Effector memory CD8-positive, alpha-beta T cell (primary cell): ENCODE results near the gene SNRPD2.
"Not testable (repeated sequence)": the region's sequence is repeated elsewhere in the genome, so short reads cannot be mapped to it uniquely, and the experiment has no call there.

Source experiments
- ATAC-seq: fragments of 150-1000 bp; cut with Tn5 transposase; replicated peaks from 2 replicates; pipeline ENCODE4 v1.10.0; 2021; ENCODE audit warnings: mild to moderate bottlenecking, moderate library complexity
- DNase-seq, 3 experiments: peaks; one replicate each; pipeline ENCODE4 v3.0.0; 2021
- H3K27ac Mint-ChIP-seq, 2 donors: one replicate each; pipeline ENCODE4 v1.8.0; 2022; ENCODE audit warnings: mild to moderate bottlenecking in 2 of 2, mixed read lengths in 2 of 2, moderate library complexity in 2 of 2
- H3K27me3 Mint-ChIP-seq, 2 donors: one replicate each; pipeline ENCODE4 v1.8.0; 2022; ENCODE audit warnings: mixed read lengths in 2 of 2
- H3K36me3 Mint-ChIP-seq: one replicate; pipeline ENCODE4 v1.8.0; 2022; ENCODE audit warnings: mild to moderate bottlenecking, moderate library complexity, mixed read lengths; ENCODE audit not compliant: insufficient read depth
- H3K4me1 Mint-ChIP-seq, 2 donors: one replicate each; pipeline ENCODE4 v1.8.0; 2022; ENCODE audit warnings: low read depth in 2 of 2, mixed read lengths in 2 of 2
- H3K4me3 Mint-ChIP-seq, 2 donors: one replicate each; pipeline ENCODE4 v1.8.0; 2022; ENCODE audit warnings: mild to moderate bottlenecking in 2 of 2, mixed read lengths in 2 of 2, moderate library complexity in 2 of 2
- H3K9me3 Mint-ChIP-seq, 2 donors: one replicate each; pipeline ENCODE4 v1.8.0; 2022; ENCODE audit warnings: mixed read lengths in 2 of 2
- total RNA-seq, 9 experiments: gene quantifications; one replicate each; lab custom pipeline; 2026; lab: John Stamatoyannopoulos, UW

Gene SNRPD2
- total RNA-seq, result 71.2 to 178 (median 106) reads per million in 9 experiments

- Mint-ChIP-seq H3K36me3 (peaks cover 56% of the 10 kb centered on the region), H3K4me3 (peak within 1 kb of the TSS; percentile 82 to 94)
- peak; percentile 49 for ATAC-seq
Observed at GRCh38 chr19:45691516-45692186, at the start of gene SNRPD2. TSS of gene SNRPD2 (minus strand) at chr19:45691953. CDS start at chr19:45691888, 65 bp downstream.

DNA sequence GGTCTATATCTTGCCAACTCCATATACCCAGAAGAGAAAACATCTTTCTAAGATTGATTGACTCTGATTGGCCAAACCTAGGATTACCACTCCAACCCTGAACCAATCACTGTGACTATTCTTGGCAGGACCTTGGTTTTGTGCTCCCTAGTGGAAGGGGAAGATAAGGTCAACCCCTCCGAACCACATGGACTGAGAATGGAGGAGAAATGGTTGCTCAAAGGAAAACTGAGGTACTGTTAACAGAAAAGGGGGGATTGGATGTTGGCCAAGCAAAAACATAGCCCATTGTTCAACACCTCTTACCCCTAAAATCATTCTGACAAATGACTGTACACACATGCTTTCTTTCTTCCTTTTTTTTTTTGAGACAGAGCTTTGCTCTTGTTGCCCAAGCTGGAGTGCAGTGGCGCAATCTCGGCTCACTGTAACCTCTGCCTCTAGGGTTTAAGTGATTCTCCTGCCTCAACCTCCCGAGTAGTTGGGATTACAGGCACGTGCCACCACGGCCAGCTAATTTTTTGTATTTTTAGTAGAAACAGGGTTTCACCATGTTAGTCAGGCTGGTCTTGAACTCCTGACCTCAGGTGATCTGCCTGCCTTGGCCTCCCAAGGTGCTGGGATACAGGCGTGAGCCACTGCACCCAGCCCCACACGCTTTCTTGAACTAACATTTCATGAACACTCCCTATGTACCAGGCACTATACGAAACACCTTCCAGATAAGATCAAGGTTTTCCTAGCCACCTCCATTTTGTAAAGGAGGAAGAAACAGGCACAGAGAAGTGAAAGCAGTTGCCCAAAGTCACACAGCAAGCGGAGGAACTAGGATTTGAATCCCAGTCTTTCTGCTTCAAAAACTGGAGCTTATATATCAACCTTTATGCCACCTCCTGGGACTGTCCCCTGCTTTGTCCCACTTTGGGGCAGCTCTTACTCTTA is 48.0 kb upstream of the SNRPD2 start:
- Mint-ChIP-seq H3K27ac (no peak overlapping the region), H3K4me1 (no peaks in the 10 kb centered on the region), H3K36me3 (peaks cover 3% of the 10 kb centered on the region), H3K4me3 (no peak overlapping the region), H3K27me3 (peaks cover 0 to 29% of the 10 kb centered on the region in 2 donors), H3K9me3 (no peaks in the 10 kb centered on the region)
- DNase-seq (no peak), ATAC-seq (no peak)

More at GRCh38 chr19:45691516-45692186, at the start of gene SNRPD2:
- peak within 1 kb of the TSS; percentile 86 to 91 for H3K27ac Mint-ChIP-seq
- no peaks in the 10 kb centered on the region for H3K27me3 Mint-ChIP-seq
- H3K9me3 Mint-ChIP-seq, result no peaks in the 10 kb centered on the region
- peak; percentile 89 to 92 (median 90) for DNase-seq
- peaks cover 11 to 19% of the 10 kb centered on the region in 2 donors for H3K4me1 Mint-ChIP-seq

- H3K9me3 Mint-ChIP-seq, result no peaks in the 10 kb centered on the region
- DNase-seq (no peak), ATAC-seq (no peak)
- H3K27me3 Mint-ChIP-seq, result peaks cover 0 to 6% of the 10 kb centered on the region in 2 donors
- peaks cover 17 to 24% of the 10 kb centered on the region in 2 donors for H3K4me1 Mint-ChIP-seq
- H3K36me3 Mint-ChIP-seq, result peaks cover 13% of the 10 kb centered on the region
- no peak within 1 kb of the TSS for H3K4me3 Mint-ChIP-seq
- H3K27ac Mint-ChIP-seq, result peak within 1 kb of the TSS; percentile 22 to 32
Observed at GRCh38 chr19:45733160-45733810, 41.5 kb upstream of the SNRPD2 start, which contains the start of gene MEIOSIN. TSS of gene MEIOSIN (plus strand) at chr19:45733439. CDS start at chr19:45735377, 1,938 bp downstream.

GRCh38 chr19:45730368-45731288 is 38.9 kb upstream of the SNRPD2 start, which contains the start of gene FBXO46:
TSS of gene FBXO46 (minus strand) at chr19:45730896. CDS start at chr19:45713495, 17,401 bp downstream.
- H3K27me3 Mint-ChIP-seq, result no peaks in the 10 kb centered on the region
- DNase-seq (peak; percentile 89 to 93 (median 90)), ATAC-seq (peak; percentile 98)
- H3K27ac Mint-ChIP-seq, result peak within 1 kb of the TSS; percentile 95 to 96
- no peaks in the 10 kb centered on the region for H3K9me3 Mint-ChIP-seq
- peaks cover 27 to 28% of the 10 kb centered on the region in 2 donors for H3K4me1 Mint-ChIP-seq
- peak within 1 kb of the TSS; percentile 90 to 96 for H3K4me3 Mint-ChIP-seq
- peaks cover 15% of the 10 kb centered on the region for H3K36me3 Mint-ChIP-seq

DNA sequence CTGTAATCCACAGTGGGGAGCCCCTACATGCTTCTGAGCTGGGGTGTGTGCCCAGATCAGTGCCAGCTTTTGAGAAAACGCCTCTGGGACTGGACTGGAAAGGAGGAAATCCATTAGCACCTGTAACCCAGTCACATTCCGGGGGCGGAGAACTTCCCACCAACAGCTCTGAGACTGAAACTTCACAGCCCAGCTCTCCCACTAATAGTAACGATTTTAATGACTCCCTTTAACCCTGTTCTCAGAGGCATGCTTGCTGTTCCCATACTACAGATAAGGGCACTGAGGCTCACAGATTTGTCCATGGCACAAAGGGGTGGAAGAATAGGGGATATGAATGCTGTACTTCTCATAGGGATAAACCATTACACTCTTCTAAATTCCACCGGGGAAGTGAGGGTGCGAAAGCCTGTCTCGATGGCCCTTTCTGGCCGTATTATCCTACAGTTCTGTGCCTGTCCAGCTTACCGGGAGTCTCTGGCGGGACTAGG is 38.1 kb upstream of the SNRPD2 start:
- DNase-seq, result no peak
- H3K9me3 Mint-ChIP-seq, result no peaks in the 10 kb centered on the region
- ATAC-seq, result no peak
- H3K27me3 Mint-ChIP-seq, result no peaks in the 10 kb centered on the region
- peaks cover 18% of the 10 kb centered on the region for H3K36me3 Mint-ChIP-seq
- H3K4me1 Mint-ChIP-seq, result peaks cover 27 to 28% of the 10 kb centered on the region in 2 donors
- peak overlapping the region; percentile 90 to 96 for H3K4me3 Mint-ChIP-seq
- peak overlapping the region; percentile 95 to 96 for H3K27ac Mint-ChIP-seq

- H3K27me3 Mint-ChIP-seq, ATAC-seq, H3K9me3 Mint-ChIP-seq, DNase-seq: not testable (repeated sequence)
- peaks cover 27 to 32% of the 10 kb centered on the region in 2 donors for H3K4me1 Mint-ChIP-seq
- H3K4me3 Mint-ChIP-seq, result peak overlapping the region in 1 of 2 donors; percentile 45
- H3K27ac Mint-ChIP-seq, result peak overlapping the region; percentile 29 to 47
- H3K36me3 Mint-ChIP-seq, result peaks cover 18% of the 10 kb centered on the region
Observed at GRCh38 chr19:45728683-45729082, 36.9 kb upstream of the SNRPD2 start.

DNA sequence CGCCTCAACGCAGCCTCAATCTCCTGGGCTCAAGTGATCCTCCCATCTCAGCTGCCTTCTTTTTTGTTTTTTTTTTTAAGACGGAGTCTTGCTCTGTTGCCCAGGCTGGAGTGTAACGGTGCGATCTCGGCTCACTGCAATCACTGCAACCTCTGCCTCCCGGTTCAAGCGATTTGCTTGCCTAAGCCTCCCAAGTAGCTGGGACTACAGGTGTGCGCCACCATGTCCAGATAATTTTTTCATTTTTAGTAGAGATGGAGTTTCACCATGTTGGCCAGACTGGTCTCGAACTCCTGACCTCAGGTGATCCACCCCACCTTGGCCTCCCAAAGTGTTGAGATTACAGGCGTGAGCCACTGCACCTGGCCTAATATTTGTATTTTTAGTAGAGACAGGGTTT is 28.3 kb upstream of the SNRPD2 start:
- H3K9me3 Mint-ChIP-seq, H3K4me3 Mint-ChIP-seq, H3K27me3 Mint-ChIP-seq, DNase-seq, ATAC-seq: not testable (repeated sequence)
- H3K36me3 Mint-ChIP-seq, result peaks cover 34% of the 10 kb centered on the region
- peak overlapping the region in 1 of 2 donors; percentile 23 for H3K27ac Mint-ChIP-seq
- peaks cover 18 to 29% of the 10 kb centered on the region in 2 donors for H3K4me1 Mint-ChIP-seq

DNA sequence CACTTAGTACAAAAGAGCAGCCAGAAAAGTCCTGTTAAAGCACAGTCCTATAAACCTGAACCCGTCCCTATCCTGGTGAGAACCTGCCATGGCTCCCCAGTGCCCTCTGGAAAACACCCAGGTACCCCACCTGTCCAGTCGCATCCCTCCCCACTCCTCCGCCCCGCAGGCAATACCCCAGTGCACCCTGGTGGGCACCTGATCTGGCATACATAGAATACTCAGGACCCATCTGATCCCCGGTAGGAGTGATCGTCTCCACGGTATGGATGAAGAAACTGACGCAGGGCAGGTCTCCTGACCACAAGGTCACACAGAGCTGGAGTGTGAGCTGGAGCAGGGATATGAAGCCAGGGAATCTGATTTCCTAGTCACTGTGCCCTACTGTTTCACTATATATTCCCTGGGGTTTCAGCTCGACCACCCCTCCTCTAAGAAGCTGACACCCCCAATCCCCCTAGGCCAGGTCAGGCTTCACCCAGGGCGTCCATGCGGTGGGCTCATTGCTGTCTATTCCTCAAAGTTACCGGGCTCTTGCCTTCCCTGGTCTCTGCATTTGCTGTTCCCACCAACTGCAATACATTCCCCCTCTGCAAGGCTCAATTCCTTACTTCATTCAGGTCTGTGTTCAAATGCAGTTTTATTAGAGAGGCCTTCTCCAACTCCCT is 26.4 kb upstream of the SNRPD2 start:
- ATAC-seq (no peak), DNase-seq (no peak)
- Mint-ChIP-seq H3K4me1 (peaks cover 20 to 25% of the 10 kb centered on the region in 2 donors), H3K27ac (peak overlapping the region; percentile 81 to 95), H3K36me3 (peaks cover 34% of the 10 kb centered on the region), H3K4me3 (peak overlapping the region; percentile 95 to 96), H3K27me3 (no peaks in the 10 kb centered on the region), H3K9me3 (no peaks in the 10 kb centered on the region)

- H3K36me3 Mint-ChIP-seq, result peaks cover 29% of the 10 kb centered on the region
- DNase-seq (peak; percentile 95 to 96 (median 96)), ATAC-seq (peak; percentile 96)
- peak overlapping the region; percentile 81 to 95 for H3K27ac Mint-ChIP-seq
- peaks cover 20 to 25% of the 10 kb centered on the region in 2 donors for H3K4me1 Mint-ChIP-seq
- H3K9me3 Mint-ChIP-seq, result no peaks in the 10 kb centered on the region
- H3K27me3 Mint-ChIP-seq, result no peaks in the 10 kb centered on the region
- H3K4me3 Mint-ChIP-seq, result peak overlapping the region; percentile 95 to 96
Observed at GRCh38 chr19:45717131-45717982, 25.6 kb upstream of the SNRPD2 start.

DNA sequence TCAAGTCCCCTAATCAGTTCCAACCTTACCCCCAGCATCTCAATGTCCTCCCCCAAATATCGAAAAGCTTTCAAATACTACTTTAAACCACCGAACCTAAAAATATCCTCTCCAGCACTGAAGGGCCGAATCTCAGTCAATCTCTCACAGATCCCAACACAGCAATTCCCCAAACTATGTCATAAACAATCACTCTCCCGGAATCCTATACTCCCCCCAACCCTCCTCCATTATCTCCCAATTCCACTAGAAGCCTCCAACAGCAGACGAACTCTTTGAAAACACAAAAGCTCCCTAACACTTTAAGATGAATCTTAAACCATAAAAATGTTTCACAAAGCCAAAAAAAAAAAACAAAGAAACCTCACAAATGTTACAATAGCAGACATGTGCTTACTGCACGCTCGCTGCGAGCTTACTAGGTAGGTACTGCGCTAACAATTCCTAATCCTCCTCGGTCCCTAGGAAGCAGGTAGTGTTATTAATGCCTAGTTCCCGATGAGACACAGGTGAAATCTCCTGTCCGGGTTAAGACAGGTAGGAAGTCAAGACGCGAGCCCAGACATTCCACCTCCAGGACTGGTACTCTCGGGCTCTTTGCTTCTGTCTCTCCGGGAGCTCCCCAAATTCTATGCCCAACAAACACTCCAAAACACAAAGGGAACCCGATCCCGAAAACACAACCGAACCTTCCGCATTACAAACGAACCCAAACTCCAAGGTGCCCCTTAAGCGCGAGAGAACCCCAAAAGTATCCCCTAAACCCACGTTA is 24.8 kb upstream of the SNRPD2 start:
- H3K9me3 Mint-ChIP-seq, result no peaks in the 10 kb centered on the region
- H3K4me3 Mint-ChIP-seq, result peak overlapping the region; percentile 95 to 96
- peak in 1 of 3 experiments; percentile 14 for DNase-seq
- H3K36me3 Mint-ChIP-seq, result peaks cover 24% of the 10 kb centered on the region
- no peaks in the 10 kb centered on the region for H3K27me3 Mint-ChIP-seq
- no peak for ATAC-seq
- peaks cover 20 to 25% of the 10 kb centered on the region in 2 donors for H3K4me1 Mint-ChIP-seq
- H3K27ac Mint-ChIP-seq, result peak overlapping the region; percentile 81 to 95
